Astrocyte of the cerebellum (primary cell): ENCODE data around the gene NDUFB5.

Experiments
- DNase-seq: peaks from one replicate; pipeline ENCODE4 v3.0.0-alpha.2; 2011; ENCODE audit warnings: low read depth
- H3K4me3 ChIP-seq: 2 replicates; pipeline ENCODE4 v1.5.1; 2011; ENCODE audit warnings: mild to moderate bottlenecking, low read depth, low read length, moderate library complexity
- in situ Hi-C: cut with HindIII; loops from 2 replicates; pipeline ENCODE4 v1.10.0; 2017; ENCODE audit warnings: low sequenced_read_pairs
- TF ChIP-seq, protein P1 (sequence below): IDR thresholded peaks from 2 replicates; pipeline ENCODE4 v1.5.1; 2012; ENCODE audit warnings: low read length, low read depth, moderate library complexity, mild to moderate bottlenecking; ENCODE audit errors: missing control alignments

Gene NDUFB5

DNA sequence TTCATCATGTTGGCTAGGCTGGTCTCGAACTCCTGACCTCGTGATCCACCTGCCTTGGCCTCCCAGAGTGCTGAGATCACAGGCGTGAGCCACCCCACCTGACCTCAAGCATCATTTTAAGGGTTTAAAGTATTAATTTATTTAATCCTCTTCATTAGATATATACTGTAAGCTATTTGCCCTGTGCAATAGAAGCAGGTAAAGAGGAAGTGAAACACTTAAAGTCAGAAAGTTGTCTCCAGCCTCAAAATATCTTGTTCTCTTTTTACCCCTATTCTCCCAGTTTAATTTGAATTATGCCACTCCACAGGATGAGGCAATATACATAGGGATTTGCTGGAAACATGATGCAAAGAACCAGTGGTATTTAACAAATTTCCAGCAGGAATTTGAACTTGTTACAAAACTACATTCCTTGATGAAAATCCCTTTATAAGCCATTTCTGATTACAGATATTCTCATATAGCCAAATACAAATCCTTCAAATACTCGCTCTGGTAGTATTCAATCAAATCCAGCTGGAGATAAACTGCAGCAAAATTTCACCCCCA is 2.0 kb downstream of the NDUFB5 start:
- TF ChIP-seq, protein P1, sequence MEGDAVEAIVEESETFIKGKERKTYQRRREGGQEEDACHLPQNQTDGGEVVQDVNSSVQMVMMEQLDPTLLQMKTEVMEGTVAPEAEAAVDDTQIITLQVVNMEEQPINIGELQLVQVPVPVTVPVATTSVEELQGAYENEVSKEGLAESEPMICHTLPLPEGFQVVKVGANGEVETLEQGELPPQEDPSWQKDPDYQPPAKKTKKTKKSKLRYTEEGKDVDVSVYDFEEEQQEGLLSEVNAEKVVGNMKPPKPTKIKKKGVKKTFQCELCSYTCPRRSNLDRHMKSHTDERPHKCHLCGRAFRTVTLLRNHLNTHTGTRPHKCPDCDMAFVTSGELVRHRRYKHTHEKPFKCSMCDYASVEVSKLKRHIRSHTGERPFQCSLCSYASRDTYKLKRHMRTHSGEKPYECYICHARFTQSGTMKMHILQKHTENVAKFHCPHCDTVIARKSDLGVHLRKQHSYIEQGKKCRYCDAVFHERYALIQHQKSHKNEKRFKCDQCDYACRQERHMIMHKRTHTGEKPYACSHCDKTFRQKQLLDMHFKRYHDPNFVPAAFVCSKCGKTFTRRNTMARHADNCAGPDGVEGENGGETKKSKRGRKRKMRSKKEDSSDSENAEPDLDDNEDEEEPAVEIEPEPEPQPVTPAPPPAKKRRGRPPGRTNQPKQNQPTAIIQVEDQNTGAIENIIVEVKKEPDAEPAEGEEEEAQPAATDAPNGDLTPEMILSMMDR, result no peak
- in situ Hi-C loops, result loop anchor here (5.0 kb wide), 1 partner anchor 56 kb away; no protein-coding TSS in a partner anchor
- DNase-seq, result no peak
- no peak overlapping the region for H3K4me3 ChIP-seq

- no peak for DNase-seq
- in situ Hi-C loops, result loop anchor here (5.0 kb wide), 1 partner anchor 53 kb away; no protein-coding TSS in a partner anchor
- TF ChIP-seq, protein P1, result no peak
- no peak overlapping the region for H3K4me3 ChIP-seq
Measured at GRCh38 chr3:179608931-179609720, 4.5 kb downstream of the NDUFB5 start.

DNA sequence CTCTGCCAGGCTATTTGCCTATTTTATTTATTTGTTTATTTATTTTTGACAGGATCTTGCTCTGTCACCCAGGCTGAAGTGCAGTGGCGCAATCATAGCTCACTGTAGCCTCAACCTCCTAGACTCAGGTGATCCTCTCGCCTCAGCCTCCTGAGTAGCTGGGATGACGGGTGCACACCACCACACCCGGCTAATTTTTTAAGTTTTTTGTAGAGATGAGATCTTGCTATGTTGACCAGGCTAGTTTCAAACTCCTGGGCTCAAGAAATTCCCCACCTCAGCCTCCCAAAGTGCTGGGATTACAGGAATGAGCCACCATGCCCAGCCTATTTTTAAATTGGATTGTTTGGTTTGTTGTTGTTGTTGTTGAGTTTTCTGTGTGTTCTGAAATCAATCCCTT is 5.5 kb downstream of the NDUFB5 start:
- DNase-seq, result no peak
- TF ChIP-seq, protein P1, result no peak
- no peak overlapping the region for H3K4me3 ChIP-seq
- in situ Hi-C loops, result no loop called here

- TF ChIP-seq, protein P1, result no peak
- in situ Hi-C loops, result no loop called here
- DNase-seq, result peak; percentile 11
- H3K4me3 ChIP-seq, result no peak overlapping the region
Measured at GRCh38 chr3:179613807-179614206, 9.2 kb downstream of the NDUFB5 start.

DNA sequence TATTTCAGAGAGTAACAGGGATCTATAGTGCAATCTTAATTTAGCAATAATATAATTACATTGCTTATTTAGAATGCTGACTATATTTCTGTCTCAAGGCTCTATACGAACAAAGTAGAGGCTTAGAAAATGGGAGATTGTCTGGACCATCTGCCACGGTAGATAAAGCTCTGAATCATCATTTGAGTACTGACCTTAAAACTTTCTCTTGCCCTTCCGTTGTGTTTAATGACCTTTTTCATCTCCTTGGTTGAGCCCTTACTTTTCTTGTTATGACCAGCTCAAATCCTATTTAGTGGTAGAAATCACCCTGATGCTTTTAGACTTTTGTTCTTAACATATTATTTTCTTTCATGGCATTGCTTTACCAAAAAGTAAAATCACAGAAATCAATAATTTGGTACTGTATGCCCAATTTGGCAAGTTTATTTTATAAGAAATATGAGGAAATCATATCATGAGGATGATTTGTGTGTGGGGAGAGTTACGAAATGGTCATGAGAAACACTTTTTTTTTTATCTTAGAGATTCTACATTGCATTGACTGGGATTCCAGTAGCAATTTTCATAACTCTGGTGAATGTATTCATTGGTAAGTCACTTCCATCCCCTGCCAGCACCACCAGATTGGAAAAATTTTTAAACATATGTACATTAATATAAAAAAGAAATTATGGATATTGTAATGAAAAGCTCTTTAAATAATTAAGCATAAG is 11.0 kb downstream of the NDUFB5 start:
- no peak overlapping the region for H3K4me3 ChIP-seq
- TF ChIP-seq, protein P1, result no peak
- in situ Hi-C loops, result no loop called here
- DNase-seq, result no peak

DNA sequence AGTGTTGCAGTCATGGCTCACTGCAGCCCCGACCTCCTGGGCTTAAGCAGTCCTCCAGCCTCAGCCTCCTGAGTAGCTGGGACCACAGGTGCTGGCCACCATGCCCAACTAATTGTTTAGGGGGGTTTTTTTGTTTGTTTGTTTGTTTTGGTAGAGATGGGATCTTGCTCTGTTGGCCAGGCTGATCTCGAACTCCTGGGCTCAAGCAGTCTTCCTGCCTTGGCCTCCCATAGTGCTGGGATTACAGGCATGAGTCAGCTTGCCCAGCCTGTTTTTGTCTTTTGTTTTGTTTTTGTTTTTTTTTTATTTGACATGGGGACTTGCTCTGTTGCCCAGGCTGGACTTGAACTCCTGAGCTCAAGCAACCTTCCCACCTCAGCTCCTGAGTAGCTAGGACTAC is 17.4 kb downstream of the NDUFB5 start:
- TF ChIP-seq, protein P1, result no peak
- H3K4me3 ChIP-seq, result no peak overlapping the region
- no peak for DNase-seq
- in situ Hi-C loops, result no loop called here
